Neural progenitor cell (in vitro differentiated cells): ENCODE measurements around the gene IQSEC1.

Experiments used
- EZH2 ChIP-seq: fragments of 200-600 bp; sonication (generic); IDR thresholded peaks from 2 replicates; pipeline ENCODE4 v1.6.1; 2017; ENCODE audit warnings: antibody characterized with exemption, mild to moderate bottlenecking, moderate library complexity
- TF ChIP-seq, protein P1 (sequence below): fragments of 200-600 bp; sonication (generic); IDR thresholded peaks from 2 replicates; pipeline ENCODE4 v1.5.1; 2017; ENCODE audit warnings: antibody characterized with exemption, mild to moderate bottlenecking

GRCh38 chr3:12934431-12934830 lies 138.8 kb downstream of the IQSEC1 start:
- TF ChIP-seq, protein P1, sequence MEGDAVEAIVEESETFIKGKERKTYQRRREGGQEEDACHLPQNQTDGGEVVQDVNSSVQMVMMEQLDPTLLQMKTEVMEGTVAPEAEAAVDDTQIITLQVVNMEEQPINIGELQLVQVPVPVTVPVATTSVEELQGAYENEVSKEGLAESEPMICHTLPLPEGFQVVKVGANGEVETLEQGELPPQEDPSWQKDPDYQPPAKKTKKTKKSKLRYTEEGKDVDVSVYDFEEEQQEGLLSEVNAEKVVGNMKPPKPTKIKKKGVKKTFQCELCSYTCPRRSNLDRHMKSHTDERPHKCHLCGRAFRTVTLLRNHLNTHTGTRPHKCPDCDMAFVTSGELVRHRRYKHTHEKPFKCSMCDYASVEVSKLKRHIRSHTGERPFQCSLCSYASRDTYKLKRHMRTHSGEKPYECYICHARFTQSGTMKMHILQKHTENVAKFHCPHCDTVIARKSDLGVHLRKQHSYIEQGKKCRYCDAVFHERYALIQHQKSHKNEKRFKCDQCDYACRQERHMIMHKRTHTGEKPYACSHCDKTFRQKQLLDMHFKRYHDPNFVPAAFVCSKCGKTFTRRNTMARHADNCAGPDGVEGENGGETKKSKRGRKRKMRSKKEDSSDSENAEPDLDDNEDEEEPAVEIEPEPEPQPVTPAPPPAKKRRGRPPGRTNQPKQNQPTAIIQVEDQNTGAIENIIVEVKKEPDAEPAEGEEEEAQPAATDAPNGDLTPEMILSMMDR, result no peak
- TF ChIP-seq EZH2, result no peak
